ENCODE results near the gene MICOS13.
"Not testable (repeated sequence)": the region's sequence is repeated elsewhere in the genome, so short reads cannot be mapped to it uniquely, and the experiment has no call there.

The MICOS13 gene

DNA sequence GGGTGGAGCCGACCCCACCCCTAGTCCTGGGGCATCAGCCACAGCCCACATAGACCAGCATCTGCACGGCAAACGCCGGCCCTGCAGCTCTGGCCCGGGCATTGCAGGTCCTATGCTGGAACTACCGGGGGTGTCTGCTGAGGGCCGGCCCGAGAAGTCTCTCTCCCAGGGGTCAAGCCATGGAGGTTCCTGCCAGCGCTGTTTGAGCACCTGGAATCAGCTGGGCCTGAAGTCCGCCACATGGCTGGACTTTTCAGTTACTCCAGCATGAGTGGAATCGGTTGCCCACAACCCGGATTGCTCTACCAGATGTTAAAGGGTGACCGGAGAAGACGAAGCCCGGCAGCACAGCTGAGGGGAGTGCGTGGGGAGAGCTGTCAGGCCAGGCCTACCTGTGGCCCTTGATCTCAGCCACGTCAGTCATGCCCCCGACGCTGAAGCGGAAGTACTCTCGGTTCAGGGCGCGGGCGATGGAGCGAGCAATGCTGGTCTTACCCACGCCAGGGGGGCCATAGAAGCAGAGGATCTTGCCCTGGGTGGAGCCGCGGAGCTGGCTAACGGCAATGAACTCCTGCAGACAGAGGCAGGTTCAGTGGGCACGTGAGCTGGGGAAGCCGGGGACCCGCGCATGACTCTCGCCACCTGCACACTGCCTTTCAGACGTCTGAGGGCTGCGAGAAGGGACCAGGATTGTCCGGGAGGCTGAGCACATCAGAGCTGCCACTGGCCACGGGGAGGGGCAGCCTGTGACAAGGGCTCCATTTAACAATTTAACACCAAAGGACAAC lies 18.5 kb upstream of the MICOS13 start:
- no peak for DNase-seq

DNA sequence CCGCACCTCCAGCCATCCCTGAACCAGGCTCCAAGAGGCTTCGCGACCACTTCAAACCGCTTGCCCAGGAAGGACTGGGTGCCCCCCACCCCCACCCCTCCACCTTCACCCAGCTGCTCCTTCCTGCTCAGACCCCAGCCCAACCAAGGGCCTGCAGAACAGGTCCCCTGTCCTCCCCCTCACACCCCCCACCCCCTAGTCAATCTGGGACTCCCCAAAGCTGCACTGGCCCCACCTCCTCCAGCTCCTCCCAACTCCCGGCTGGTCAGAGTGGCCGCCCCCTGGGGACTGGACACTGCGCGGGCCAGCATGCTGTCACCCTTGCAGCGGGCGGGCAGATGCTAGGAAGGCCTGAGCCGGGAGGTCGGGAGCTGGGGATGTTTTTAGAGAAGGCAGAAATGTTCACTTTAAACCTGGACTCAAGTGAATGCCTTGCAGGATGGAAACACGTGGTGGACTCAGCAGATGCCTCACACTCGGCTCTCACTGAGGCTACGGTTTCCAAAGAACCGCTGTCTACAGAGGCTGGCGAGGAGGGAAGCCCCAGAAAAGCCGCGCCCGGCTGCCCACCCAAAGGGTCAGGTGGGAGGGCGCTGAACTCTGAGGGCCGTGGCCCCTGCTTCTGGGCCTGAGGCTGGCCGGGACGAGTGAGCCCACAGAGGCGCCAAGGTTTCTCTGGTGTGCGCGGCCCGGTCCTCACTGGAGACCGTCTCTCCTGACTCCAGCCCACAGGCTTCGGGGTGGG lies 17.7 kb upstream of the MICOS13 start:
- DNase-seq = no peak

GRCh38 chr19:5697022-5697889 lies 16.9 kb upstream of the MICOS13 start:
- DNase-seq = no peak

DNA sequence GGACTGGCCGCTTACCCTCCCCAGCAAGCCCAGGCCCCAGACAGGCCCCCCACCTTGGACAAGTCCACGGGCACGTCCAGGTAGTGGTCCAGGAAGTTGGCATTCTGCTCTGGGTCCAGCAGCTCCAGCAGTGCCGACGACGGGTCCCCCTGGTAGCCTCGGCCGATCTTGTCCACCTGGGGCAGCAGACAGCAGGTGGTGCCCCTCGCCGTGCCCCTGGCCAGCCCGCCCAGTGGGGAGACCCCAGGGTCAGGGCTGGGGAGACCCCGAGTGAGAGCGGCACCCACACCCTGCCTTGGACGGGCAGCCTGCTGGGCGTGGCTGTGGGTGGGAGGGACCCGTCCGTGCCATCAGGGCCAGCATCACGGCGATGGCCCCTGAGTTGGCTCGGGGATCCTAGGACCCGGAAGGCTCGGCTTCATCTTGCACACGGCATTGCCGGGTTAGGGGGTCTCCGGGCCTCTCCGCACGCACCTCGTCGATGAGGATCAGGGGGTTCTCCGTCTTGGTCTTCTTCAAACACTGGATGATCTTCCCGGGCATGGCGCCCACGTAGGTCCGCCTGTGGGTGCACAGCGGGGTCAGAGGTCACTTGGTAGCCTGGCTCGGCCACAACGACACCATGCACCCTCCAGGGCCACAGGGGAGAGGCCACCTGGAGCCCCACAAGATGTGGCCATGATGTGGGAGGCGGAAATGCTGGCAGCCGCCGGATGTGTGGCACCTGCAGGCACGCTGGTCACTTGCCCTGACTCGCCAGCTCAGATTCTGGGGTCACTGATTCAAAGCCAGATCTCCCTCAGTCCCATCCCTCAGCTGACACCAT lies 16.1 kb upstream of the MICOS13 start:
- DNase-seq = no peak

DNA sequence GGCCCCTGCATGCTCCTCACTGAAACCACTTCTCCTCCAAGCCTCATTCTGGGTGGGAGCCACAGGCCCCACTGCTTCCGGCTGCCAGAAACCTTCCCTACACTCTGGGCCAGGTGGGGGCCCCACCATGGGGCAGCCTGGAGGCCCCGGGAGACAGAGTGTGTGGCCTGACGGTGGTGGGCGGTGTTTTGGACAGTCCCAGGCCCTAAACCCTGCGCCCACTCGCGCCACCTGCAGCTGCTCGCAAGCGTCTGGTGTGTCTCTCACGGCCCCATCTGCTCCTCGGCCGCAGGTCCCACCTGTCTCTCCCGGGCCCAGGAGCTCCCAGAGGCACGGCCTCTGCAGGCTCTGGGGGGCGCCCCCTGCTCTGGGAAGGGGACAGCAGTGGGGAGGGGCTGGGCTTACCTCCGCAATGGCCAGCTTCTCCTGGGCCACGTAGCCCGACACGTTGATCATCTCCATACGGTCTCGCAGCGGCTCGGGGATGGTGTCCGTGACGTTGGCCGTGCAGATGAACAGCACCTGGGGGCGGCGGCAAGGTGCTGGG lies 15.4 kb upstream of the MICOS13 start:
- no peak for DNase-seq

GRCh38 chr19:5694956-5695648 lies 14.8 kb upstream of the MICOS13 start:
- DNase-seq = no peak

GRCh38 chr19:5694167-5694955 lies 14.0 kb upstream of the MICOS13 start:
- DNase-seq = no peak

DNA sequence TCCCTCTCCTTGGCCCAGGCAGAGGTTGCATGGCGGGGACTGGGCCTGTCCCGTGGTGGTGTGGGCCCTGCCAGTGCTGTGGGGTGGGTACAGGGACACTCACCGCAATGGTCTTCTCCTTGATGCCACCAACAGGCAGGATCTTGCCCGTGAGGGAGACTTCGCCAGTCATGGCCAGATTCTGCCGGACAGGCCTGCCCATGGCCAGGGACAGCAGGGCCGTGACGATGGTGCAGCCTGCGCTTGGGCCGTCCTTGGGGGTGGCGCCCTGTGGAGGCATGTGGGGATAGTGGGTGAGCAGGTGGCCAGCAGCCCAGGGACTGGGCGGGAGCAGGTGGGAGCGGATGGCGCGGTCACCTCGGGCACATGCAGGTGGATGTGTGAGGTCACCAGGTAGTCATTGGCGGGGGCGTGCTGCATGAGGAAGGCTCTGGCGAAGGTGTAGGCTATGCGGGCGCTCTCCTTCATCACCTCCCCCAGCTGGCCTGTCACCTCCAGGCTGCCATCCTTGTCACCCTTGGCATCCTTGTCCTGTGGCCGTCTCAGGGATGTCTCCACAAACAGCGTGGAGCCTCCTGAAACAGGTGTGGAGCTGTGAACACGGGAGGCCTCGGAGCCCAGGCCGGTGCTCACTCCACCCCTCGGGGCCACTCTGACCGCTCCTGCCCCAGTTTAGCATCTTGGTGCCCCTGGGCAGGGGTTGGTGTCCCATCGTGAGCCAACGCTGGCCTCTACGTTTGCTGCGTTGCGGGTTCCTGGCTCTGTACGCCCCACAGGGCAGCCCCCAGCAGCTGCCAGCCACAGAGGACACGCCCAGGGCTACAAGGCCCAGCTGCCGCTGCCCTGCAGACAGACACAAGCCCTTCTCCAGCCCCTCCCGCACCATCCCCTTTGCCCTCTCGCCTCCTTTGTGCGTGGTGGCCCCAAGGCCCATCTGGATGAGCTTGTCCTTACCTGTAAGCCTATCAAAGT lies 13.2 kb upstream of the MICOS13 start:
- no peak for DNase-seq

DNA sequence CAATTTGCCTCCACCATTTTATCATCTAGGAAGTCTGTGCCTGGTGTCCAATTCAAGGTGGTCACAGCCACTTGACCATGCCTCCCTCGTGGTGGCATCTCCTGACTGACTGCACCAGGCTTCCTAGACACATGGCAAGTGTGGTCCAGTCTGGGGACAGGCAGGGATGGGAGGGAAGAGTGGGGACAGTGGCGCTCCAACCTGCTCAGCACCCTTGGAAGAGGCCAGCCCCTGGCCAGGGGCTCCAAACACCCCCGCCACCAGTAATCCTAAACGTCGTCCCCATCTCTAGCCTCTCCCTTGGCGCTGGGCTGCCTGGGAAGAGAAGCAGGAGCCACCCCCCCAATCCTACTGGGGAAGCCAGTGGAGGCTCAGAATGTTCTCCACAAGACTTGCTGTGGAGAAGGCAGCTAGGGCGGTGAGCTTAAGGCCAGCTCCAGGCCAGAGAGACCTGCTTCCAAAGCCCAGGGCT lies 12.4 kb upstream of the MICOS13 start:
- no peak for DNase-seq

GRCh38 chr19:5691822-5692722 lies 11.8 kb upstream of the MICOS13 start:
- DNase-seq = no peak

DNA sequence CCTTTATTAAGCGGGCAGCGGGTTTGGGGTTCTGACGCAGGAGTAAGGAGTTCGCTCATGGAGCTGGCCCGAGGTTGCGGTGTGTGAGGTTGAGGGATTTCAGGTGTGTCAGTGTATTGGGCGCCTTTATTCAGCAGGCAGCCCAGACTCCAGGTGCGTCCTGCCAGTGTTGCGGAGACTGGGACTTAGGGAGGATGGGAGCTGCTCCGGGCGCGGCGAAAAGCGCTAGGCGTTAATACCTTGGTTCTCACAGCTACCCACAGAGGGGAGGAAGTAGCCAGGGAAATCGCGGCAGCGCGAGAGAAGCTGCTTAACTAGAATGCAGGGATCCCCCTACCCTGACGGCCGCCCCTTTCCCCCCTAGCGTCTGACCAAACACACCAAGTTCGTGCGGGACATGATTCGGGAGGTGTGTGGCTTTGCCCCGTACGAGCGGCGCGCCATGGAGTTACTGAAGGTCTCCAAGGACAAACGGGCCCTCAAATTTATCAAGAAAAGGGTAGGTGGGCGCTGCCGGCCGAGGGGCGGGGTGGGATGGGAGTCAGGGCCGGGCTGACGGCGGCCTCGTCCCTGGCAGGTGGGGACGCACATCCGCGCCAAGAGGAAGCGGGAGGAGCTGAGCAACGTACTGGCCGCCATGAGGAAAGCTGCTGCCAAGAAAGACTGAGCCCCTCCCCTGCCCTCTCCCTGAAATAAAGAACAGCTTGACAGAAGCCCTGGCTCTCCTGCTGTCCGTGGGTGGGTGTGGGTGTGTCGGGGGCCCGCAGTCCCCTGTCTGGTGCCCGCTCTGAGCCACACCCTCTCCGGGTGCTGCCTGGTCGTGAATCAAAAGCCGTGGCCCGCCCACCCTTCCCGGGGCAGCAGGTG lies 10.9 kb upstream of the MICOS13 start:
- no peak for DNase-seq

DNA sequence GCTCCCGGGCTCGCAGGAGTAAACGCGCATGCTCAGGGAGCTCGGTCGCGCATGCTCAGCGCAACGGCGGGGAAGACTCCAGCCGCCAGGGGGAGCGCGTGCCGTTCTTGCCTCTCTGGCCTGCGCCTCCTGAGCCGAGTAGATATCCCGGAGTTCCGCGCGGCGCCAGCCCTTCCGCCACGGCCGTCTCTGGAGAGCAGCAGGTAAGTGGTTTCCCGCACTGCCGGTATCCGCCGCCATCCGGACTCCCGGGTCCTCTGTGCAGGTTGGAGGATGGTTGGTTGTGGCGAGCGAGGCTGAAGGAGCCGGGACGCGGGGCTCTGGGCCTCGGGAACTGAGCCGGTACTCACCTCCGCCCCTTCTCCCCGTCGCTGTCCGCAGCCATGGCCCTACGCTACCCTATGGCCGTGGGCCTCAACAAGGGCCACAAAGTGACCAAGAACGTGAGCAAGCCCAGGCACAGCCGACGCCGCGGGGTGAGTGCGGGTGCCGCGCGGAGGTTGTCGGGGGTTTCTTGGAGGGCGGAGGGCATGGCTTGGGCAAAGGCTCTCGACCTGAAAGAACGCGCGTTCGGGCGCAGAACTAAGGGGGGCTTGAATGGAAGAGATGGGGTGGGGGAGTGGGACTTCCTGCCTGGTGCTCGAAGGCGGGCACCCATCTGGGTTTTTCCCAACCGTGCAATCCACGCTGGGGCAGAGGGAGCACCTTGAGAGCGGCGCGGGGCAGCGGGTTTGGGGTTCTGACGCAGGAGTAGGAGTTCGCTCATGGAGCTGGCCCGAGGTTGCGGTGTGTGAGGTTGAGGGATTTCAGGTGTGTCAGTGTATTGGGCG lies 10.0 kb upstream of the MICOS13 start, which contains the start of gene RPL36:
Gene RPL36, plus strand, starts transcription at position 171 of the 830 bp plus-strand sequence. Its CDS starts 213 bp downstream, at position 384.
- peak; percentile 97 for DNase-seq

DNA sequence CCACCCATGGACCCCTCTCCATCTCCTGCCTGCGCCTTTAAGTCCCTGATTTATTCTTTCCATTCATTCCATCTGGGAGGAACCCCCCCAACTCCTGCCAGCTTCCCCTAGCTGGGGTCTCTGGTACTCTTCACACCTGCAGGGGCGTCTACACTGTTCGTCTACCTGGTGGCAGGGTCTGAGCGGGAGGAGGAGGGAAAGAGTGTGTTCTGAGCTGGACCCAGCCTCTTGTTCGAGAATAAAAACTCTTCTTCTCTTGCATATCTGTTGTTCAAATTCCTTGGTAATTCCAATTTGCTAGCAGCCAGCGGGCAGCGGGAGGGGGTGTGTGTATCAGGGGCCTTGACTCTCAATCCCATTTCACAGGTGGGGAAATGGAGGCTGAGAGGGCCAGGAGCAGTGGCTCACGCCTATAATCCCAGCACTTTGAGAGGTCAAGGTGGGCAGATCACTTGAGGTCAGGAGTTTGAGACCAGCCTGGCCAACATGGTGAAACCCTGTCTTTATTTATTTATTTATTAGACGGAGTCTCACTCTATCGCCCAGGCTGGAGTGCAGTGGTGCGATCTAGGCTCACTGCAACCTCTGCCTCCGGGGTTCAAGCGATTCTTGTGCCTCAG lies 8.1 kb upstream of the MICOS13 start:
- DNase-seq = not testable (repeated sequence)

GRCh38 chr19:5687360-5688198 lies 7.3 kb upstream of the MICOS13 start:
- no peak for DNase-seq
